Loucy (cell line): ENCODE data around the gene FSIP2.

ENCODE experiments used
- EZH2phosphoT487 ChIP-seq: fragments of 200-600 bp; IDR thresholded peaks from 2 replicates; pipeline ENCODE4 v1.6.1; 2018; ENCODE audit warnings: antibody characterized with exemption, mild to moderate bottlenecking, moderate library complexity, borderline replicate concordance
- TF ChIP-seq, protein P1 (sequence below): fragments of 200-600 bp; sonication (generic); conservative IDR thresholded peaks from 2 replicates; pipeline ENCODE4 v1.5.1; 2014; ENCODE audit warnings: mild to moderate bottlenecking, antibody characterized with exemption, low read length

DNA sequence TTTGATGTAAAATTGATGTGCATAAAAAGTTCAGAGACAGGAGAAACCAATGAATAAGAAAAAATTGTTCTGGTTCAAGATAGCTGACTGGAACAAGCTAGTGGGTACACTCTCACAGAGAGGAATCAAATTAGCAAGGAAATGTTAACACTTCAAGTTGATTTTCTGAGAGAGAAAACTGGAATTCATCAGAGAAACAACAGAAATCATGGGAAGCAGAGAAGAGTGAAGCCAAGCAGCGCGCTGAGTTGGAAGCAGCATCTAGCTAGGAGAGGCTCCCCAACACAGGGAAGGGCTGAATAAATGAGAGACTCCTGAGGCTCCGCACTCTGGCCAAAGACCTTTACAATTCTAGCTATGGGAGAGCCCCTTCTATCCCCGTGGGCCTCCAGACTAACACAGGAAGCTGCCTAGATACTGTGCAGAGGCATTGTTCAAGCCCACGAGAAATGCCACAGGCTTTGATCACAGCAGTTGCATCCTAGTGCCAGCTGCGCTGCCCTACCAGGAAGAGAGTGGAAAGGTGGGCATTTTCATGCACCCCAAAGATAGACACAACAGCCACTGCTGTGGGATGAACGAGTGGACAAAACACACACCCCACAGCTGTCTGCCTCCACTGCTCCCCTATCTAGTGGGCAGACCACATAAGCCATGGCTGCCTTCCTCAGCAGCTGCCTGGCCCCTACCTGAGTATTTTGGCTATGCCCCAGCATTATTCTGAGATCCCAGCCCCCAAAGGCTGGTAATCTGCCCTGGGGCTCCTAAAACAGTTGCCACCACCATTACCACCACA, 136.7 kb downstream of the FSIP2 start:
- TF ChIP-seq, protein P1, sequence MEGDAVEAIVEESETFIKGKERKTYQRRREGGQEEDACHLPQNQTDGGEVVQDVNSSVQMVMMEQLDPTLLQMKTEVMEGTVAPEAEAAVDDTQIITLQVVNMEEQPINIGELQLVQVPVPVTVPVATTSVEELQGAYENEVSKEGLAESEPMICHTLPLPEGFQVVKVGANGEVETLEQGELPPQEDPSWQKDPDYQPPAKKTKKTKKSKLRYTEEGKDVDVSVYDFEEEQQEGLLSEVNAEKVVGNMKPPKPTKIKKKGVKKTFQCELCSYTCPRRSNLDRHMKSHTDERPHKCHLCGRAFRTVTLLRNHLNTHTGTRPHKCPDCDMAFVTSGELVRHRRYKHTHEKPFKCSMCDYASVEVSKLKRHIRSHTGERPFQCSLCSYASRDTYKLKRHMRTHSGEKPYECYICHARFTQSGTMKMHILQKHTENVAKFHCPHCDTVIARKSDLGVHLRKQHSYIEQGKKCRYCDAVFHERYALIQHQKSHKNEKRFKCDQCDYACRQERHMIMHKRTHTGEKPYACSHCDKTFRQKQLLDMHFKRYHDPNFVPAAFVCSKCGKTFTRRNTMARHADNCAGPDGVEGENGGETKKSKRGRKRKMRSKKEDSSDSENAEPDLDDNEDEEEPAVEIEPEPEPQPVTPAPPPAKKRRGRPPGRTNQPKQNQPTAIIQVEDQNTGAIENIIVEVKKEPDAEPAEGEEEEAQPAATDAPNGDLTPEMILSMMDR, result no peak
- TF ChIP-seq EZH2phosphoT487, result no peak
